Skin of body (tissue), 2 donors: ENCODE data around the gene PLA2G4D. TPM values are rescaled to one million over a fixed set of nuclear protein-coding genes. Genes with fewer than 3 reads are reported as not detected.

Source experiments
- DNase-seq: peaks from one replicate; lab custom pipeline; 2025; lab: John Stamatoyannopoulos, UW
- total RNA-seq: library from RNA; depleted of rRNA; stranded (reverse); fragments of >200 nt; gene quantifications from one replicate; pipeline ENCODE4 v1.2.3, GENCODE V29; 2014

The PLA2G4D gene
- total RNA-seq, 1 donor from 2014 or later, result 4.8 TPM

GRCh38 chr15:42021593-42021992 lies 72.8 kb downstream of the PLA2G4D start:
- no peak for DNase-seq

- DNase-seq, result no peak
Observed at GRCh38 chr15:42020713-42021273, 73.6 kb downstream of the PLA2G4D start, which contains the start of gene PLA2G4E. PLA2G4E (minus strand) TSS chr15:42021042; CDS start chr15:42021030, 12 bp downstream.

DNA sequence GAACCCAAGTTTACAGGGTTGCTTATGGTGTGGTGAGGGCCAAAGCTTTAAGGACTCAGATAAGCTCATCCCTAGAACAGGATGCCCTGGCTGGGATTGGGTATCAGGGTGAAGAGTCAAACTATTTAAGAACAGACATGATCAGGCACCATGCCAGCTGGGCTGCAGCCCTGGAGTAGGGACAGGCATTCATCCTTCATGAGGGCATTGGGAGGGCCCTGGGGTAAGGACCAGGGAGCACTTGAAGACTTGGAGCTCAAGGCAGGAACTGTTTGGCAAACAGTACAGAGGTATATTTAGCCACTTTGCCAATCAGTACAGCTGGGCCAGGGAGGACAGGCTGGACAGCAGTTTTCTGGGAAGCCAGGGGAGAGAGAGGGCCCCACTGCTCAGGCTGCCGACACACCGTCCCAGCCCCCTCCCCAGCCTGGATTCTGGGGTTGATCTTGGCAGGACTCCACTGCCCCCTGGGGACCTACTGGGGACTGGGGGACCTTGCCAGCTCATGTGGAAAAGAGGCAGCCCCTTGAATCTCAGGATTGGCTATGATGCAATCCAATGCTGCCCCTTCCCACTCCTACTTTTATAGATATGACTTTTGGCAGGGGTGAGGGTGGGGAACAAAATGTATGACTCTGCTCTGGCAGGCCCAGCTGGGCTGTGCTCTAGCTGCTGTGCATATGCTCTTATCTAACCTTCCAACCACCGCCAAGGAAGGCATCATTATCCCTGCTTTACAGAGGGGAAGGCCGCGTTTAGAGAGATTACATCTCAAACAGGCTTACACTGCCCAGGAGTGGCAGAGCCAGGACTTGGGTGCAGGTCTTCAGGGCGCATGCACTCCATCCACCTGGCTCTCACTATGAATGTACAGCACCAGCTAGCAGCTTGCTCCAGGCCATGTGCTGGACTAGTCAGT lies 75.8 kb downstream of the PLA2G4D start:
- DNase-seq, result no peak

Other genes starting within 250 kb of the PLA2G4D start
- gene SPTBN5, start 200.5 kb downstream of the PLA2G4D start, total RNA-seq, result 1.7 TPM
- gene EHD4, start 122.0 kb downstream of the PLA2G4D start, total RNA-seq, result 19.8 TPM
- gene PLA2G4E, start 73.5 kb downstream of the PLA2G4D start, total RNA-seq, result 33.8 TPM
- 6.8 TPM for gene PLA2G4F, start 62.1 kb upstream of the PLA2G4D start, total RNA-seq
- gene VPS39, start 113.7 kb upstream of the PLA2G4D start, total RNA-seq, result 44.2 TPM
- gene GANC, start 178.6 kb upstream of the PLA2G4D start, total RNA-seq, result 20.7 TPM
- gene TMEM87A, start 178.9 kb upstream of the PLA2G4D start, total RNA-seq, result 85.9 TPM